Measurements from ENCODE around the gene ZBTB43. TPM values are rescaled to one million over a fixed set of nuclear protein-coding genes. Genes with fewer than 3 reads are reported as not detected.

ZBTB43 gene
- total and polyA plus RNA-seq, 2 experiments from 2014 or later: 9.7 to 11.8 TPM

- Histone ChIP-seq H3F3A (replicated peaks; ENCODE audit: low read depth) (no peaks in the 10 kb centered on the region), H3K27me3 (ENCODE audit: insufficient read depth) (no peaks in the 10 kb centered on the region), H3K4me3 (no peak overlapping the region), H2AFZ (no peak overlapping the region), H3K4me2 (no peak overlapping the region), H3K27ac (ENCODE audit: low read depth) (no peak overlapping the region), H3K79me2 (replicated peaks; ENCODE audit: insufficient read depth) (no peaks in the 10 kb centered on the region), H3K9me2 (ENCODE audit: insufficient read depth) (no peaks in the 10 kb centered on the region), H4K20me1 (replicated peaks; ENCODE audit: insufficient read depth) (no peaks in the 10 kb centered on the region), H3K36me3 (ENCODE audit: insufficient read depth) (no peaks in the 10 kb centered on the region), H3K4me1 (ENCODE audit: insufficient read depth) (no peaks in the 10 kb centered on the region)
- ATAC-seq (no peak), DNase-seq (ENCODE audit: low spot score) (no peak)
- peaks cover 7% of the 10 kb centered on the region; the same call in 2 of the 3 replicates for H3K9me3 Mint-ChIP-seq
- no peaks in the 10 kb centered on the region for H3K36me3 Mint-ChIP-seq (ENCODE audit: low read depth)
- no peak overlapping the region for H3K27ac Mint-ChIP-seq
- H3K27me3 Mint-ChIP-seq (ENCODE audit: insufficient read depth, low read depth, poor library complexity): peaks cover 4% of the 10 kb centered on the region
- 0 out of 3 replicates have a peak, but pooled peaks cover 2% of the 10 kb centered on the region for H3K4me1 Mint-ChIP-seq
- TF ChIP-seq STAT1 (IDR thresholded peaks at IDR 0.05; ENCODE audit: unreplicated experiment) (no peak), CTCF (conservative IDR thresholded peaks at IDR 0.05; ENCODE audit: low read depth in 2 of 2) (no peak), EZH2phosphoT487 (IDR thresholded peaks at IDR 0.05; ENCODE audit: unreplicated experiment) (no peak), EZH2 (IDR thresholded peaks at IDR 0.05; ENCODE audit: low read depth, unreplicated experiment) (no peak), REST (IDR thresholded peaks at IDR 0.05; ENCODE audit: unreplicated experiment) (no peak), CREB1 (CRISPR knock-in tag; IDR thresholded peaks at IDR 0.05; ENCODE audit: low read depth) (no peak), ZNF331 (CRISPR knock-in tag; IDR thresholded peaks at IDR 0.05; ENCODE audit: low read depth) (no peak)
- no peak overlapping the region for H3K4me3 Mint-ChIP-seq
Measured at GRCh38 chr9:126791406-126792230, 13.2 kb upstream of the ZBTB43 start.

Measured in GM23338 (cell line).